Psoas muscle (tissue), 8 donors: ENCODE measurements around the gene MIEN1. TPM values are rescaled to one million over a fixed set of nuclear protein-coding genes. Genes with fewer than 3 reads are reported as not detected.

Experiments used
- ATAC-seq, 4 donors: fragments of 200-7000 bp; cut with Tn5 transposase; one replicate each; pipeline ENCODE4 v1.9.1; 2020; ENCODE audit warnings: moderate library complexity in 3 of 4, mild to moderate bottlenecking in 2 of 4
- DNase-seq, 2 donors: peaks; one replicate each; pipeline ENCODE4 v3.0.0-alpha.2; 2020
- H3K27ac ChIP-seq: fragments of 200-600 bp; one replicate; pipeline ENCODE4 v1.8.0; 2022
- H3K27me3 ChIP-seq, 3 donors: fragments of 200-600 bp in 1 of 3; one replicate each; pipeline versions ENCODE4 v1.6.1 to v1.8.0; 2013 to 2022; ENCODE audit warnings: low read length in 2 of 3, mild to moderate bottlenecking in 2 of 3, moderate library complexity in 1 of 3; ENCODE audit not compliant: insufficient read depth in 3 of 3
- H3K36me3 ChIP-seq, 2 donors: fragments of 200-600 bp in 1 of 2; one replicate each; pipeline versions ENCODE4 v1.6.1 to v1.8.0; 2013 to 2022; ENCODE audit warnings: low read depth in 1 of 2, mild to moderate bottlenecking in 1 of 2, moderate library complexity in 1 of 2; ENCODE audit not compliant: insufficient read depth in 1 of 2
- H3K4me1 ChIP-seq: fragments of 200-600 bp; one replicate; pipeline ENCODE4 v1.8.0; 2022
- H3K4me3 ChIP-seq: fragments of 200-600 bp; one replicate; pipeline ENCODE4 v1.8.0; 2022; ENCODE audit warnings: mild to moderate bottlenecking
- H3K9me3 ChIP-seq: fragments of 200-600 bp; one replicate; pipeline ENCODE4 v1.8.0; 2022
- CTCF ChIP-seq: fragments of 200-600 bp; IDR thresholded peaks from one replicate; pipeline ENCODE4 v1.8.0; 2022; ENCODE audit warnings: antibody characterized with exemption
- WGBS, 3 donors: extraction: QIAGEN DNeasy Blood & Tissue Kit; methylation state at CpG; one replicate each; pipeline versions ENCODE4 v1.1.6 to v1.1.7; 2013; 5-methylcytosine and 5-hydroxymethylcytosine counted together
- intact Hi-C, 2 donors: fragments of 100-400 bp; cut with DNase I; formaldehyde crosslinking; loops; one replicate each; pipeline versions ENCODE4 v1.11.0 to v1.14.2; 2022
- polyA plus RNA-seq, 3 donors: library from polyadenylated mRNA; stranded (reverse); fragments of 200-250 nt; gene quantifications; one replicate each; pipeline ENCODE4 v1.2.3, GENCODE V29; 2013
- total RNA-seq, 4 donors: library from RNA; stranded (reverse); fragmentation: NEBNext Ultra II Directional in 2 of 4; extraction: Animal tissue kit (Norgen Biotek cat#: 25700) in 2 of 4; gene quantifications; one replicate each; pipeline versions ENCODE4 v1.2.1 to v1.2.4, GENCODE V29; 2021 to 2023
- donor health status: healthy with polysubstance abuse.
- donor health status: DM: no; HTN: no; CAD: no; lungs with moderate emphysema.
- donor health status: Bipolar disorder and iron deficiency.
- donor health status: healthy.
- donor health status: DM: yes; HTN: yes; CAD: no.
- donor health status: DM: no; HTN: no; CAD: no.
- donor health status: DM: no; HTN: no; CAD: no.
- donor health status: DM: yes; HTN: yes; CAD: no.

MIEN1 gene
- total and polyA plus RNA-seq, 7 donors, result 28.2 to 83.9 (median 42.6) TPM

- Histone ChIP-seq H3K27me3 (no peaks in the 10 kb centered on the region), H3K36me3 (peaks cover 0 to 22% of the 10 kb centered on the region in 2 donors), H3K9me3 (no peaks in the 10 kb centered on the region), H3K4me3 (no peak overlapping the region), H3K4me1 (peaks cover 55% of the 10 kb centered on the region), H3K27ac (peak overlapping the region; percentile 61)
- no peak for DNase-seq
- no peak for TF ChIP-seq CTCF
- 84 to 86% (median 84%) methylated on average over 5 of the region's 5 CpGs for WGBS, 3 donors
- ATAC-seq, result no peak
- intact Hi-C loops, result no loop called here
These were observed 26.4 kb downstream of the MIEN1 start for GRCh38 chr17:39703913-39704312.

- Histone ChIP-seq H3K4me1 (peaks cover 55% of the 10 kb centered on the region), H3K36me3 (peaks cover 0 to 15% of the 10 kb centered on the region in 2 donors), H3K27ac (peak overlapping the region; percentile 61), H3K9me3 (no peaks in the 10 kb centered on the region), H3K4me3 (no peak overlapping the region), H3K27me3 (no peaks in the 10 kb centered on the region)
- DNase-seq (no peak), ATAC-seq (no peak)
- intact Hi-C loops, result no loop called here
- WGBS, 3 donors, result 53 to 62% (median 62%) methylated on average over 12 of the region's 12 CpGs
- no peak for TF ChIP-seq CTCF
These were observed 27.1 kb downstream of the MIEN1 start for GRCh38 chr17:39702901-39703893.

GRCh38 chr17:39701784-39702422 is 28.4 kb downstream of the MIEN1 start:
- no peak overlapping the region for H3K27ac ChIP-seq
- no peak for ATAC-seq
- DNase-seq, result no peak

More at GRCh38 chr17:39701784-39702422, 28.4 kb downstream of the MIEN1 start:
- no peak for TF ChIP-seq CTCF
- Histone ChIP-seq H3K9me3 (no peaks in the 10 kb centered on the region), H3K36me3 (peaks cover 0 to 4% of the 10 kb centered on the region in 2 donors), H3K4me3 (peak overlapping the region; percentile 94), H3K4me1 (peaks cover 55% of the 10 kb centered on the region), H3K27me3 (no peaks in the 10 kb centered on the region)
- intact Hi-C loops, result no loop called here
- WGBS, 3 donors, result 70 to 80% (median 78%) methylated on average over 4 of the region's 4 CpGs
